ENCODE measurements around the gene LARGE1.

LARGE1 gene

DNA sequence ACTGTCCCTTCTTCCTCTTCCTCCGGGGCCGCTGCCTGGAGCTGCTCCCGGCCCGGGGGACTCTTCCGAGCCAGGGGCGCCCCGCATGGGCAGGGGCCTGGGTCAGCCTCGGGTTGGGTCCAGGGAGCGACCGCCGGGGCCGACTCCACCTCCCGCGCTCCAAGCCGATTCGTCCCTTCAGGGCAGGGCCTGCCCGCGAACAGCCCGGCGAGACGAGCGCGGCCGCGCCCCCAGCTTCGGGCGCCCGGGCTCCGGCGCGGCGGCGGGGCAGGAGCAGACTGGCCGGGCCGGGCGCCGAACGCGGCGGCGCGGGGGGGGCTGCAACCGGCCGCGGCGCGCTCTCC, at the start of gene LARGE1:
Gene LARGE1, minus strand, starts transcription at position 280 of the 344 bp plus-strand sequence.
- DNase-seq (ENCODE audit: low read depth in 2 of 2), result no peak

DNA sequence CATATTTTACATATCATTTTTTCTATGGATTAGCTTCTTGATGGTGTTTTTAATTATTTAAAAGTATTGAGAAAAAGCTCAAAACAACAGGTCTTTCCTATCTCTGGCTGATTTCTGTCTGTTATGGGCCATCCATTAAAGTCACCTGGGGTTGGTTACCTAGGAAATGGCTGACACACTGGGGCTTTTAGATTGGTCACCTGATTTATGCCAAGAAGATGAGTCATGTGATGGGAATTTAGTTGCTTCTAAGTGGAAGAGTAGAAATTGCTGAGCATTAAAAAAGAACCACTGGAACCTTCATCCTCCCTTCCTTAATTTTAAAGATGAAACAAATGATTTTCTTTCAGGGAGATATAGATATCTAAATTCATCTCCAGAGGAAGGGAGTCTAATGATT, 48.8 kb upstream of the LARGE1 start:
- no peak for DNase-seq (ENCODE audit: low read depth in 2 of 2)

DNA sequence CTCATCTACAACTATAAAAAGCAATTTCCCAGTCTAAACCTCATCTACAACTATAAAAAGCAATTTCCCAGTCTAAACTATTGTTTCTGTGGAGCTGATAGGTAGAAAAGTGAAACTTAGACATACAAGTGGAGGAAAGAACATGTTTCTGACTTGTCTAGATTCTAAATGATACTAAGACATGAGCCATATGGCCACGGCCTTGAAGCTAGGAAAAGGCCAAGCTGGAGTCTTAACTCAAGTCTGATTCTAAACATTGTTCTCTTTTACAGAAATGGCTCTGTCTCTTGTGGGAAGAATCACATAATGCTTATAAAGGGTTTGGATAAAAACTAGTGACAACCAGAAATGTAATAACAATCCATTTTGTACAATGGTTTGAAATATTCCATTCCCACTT, 43.8 kb upstream of the LARGE1 start:
- DNase-seq (ENCODE audit: low read depth in 2 of 2), result no peak

DNA sequence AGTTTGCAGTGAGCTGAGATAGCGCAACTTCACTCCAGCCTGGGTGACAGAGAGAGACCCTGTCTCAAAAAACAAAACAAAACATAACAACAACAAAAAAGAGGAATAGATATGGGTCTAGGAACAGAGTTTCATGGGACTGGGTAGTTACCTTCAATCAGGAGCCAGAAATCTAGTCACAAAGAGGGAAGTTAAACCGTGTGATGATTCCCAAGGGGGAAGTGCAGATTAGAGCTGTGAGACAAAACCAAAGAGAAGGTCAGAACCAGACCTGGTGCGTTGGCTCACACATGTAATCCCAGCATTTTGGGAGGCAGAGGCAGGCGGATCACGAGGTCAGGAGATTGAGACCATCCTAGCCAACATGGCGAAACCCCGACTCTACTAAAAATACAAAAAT, 42.1 kb upstream of the LARGE1 start:
- DNase-seq (ENCODE audit: low read depth in 2 of 2), result no peak

DNA sequence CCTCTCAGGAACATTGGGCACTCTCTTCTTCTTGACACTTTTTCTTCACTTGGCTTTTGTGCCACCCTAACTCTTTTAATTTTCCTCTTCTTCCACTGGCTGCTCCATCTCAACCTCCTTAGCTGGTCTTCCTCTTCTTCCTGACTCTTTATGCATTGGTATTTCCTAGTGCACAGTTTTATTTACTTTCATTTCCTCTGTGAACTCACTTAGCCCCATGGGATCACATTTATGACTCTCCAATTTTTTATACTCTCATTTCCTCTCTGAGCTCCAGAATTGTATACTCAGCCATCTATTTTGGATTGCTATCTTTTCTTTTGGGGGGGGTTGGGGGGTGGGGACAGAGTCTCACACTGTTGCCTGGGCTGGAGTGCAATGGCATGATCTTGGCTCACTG, 38.5 kb upstream of the LARGE1 start:
- DNase-seq (ENCODE audit: low read depth in 2 of 2), result no peak

GRCh38 chr22:33957086-33957485, 36.8 kb upstream of the LARGE1 start:
- DNase-seq (ENCODE audit: low read depth in 2 of 2), result no peak

DNA sequence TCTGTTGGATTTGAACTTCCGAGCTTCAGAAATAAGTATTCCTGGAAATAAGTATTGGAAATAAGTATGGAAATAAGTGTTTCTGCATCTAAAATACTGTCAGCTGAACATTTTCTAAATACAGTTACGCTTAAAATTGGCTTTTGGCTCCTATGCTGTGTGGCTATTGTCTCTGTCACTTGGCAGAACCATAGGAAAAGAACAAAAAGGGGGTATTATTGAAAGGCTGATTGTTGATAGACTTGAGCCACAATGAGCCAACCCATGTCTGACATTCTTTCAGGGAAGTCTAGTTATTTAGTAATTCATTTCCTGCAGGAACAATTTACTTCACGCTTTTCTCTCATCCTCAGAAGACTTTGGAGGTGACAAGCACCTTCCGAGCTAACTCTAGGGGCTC, 32.5 kb upstream of the LARGE1 start:
- no peak for DNase-seq (ENCODE audit: low read depth in 2 of 2)

- no peak for DNase-seq (ENCODE audit: low read depth in 2 of 2)
Observed at GRCh38 chr22:33940741-33941140, 20.5 kb upstream of the LARGE1 start.

GRCh38 chr22:33932997-33933396, 12.7 kb upstream of the LARGE1 start:
- DNase-seq (ENCODE audit: low read depth in 2 of 2), result no peak

- DNase-seq (ENCODE audit: low read depth in 2 of 2), result no peak
Observed at GRCh38 chr22:33931406-33931805, 11.1 kb upstream of the LARGE1 start.

DNA sequence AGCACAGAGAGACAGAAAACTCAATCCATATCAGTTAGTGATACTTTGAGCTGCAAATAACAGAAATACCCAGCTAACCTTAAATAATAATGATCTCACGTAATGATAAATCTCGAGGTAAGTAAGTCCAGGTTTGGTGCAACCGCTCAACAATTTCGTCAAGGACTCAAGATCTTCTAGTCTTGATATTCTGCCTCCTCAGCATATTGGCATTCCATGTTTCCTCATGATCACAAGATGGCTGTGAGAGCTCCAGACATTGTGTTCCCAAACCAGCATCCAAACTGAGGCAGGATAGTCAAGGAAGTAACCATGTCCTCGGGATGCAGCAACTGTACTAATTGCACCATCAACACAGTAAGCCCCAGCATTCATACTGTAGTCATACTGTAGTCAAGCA, 7.5 kb upstream of the LARGE1 start:
- no peak for DNase-seq (ENCODE audit: low read depth in 2 of 2)

GRCh38 chr22:33925194-33925593, 4.9 kb upstream of the LARGE1 start:
- DNase-seq (ENCODE audit: low read depth in 2 of 2), result no peak

GRCh38 chr22:33923660-33924246, 3.5 kb upstream of the LARGE1 start:
- peak; percentile 30 to 34 for DNase-seq (ENCODE audit: low read depth in 2 of 2)

DNA sequence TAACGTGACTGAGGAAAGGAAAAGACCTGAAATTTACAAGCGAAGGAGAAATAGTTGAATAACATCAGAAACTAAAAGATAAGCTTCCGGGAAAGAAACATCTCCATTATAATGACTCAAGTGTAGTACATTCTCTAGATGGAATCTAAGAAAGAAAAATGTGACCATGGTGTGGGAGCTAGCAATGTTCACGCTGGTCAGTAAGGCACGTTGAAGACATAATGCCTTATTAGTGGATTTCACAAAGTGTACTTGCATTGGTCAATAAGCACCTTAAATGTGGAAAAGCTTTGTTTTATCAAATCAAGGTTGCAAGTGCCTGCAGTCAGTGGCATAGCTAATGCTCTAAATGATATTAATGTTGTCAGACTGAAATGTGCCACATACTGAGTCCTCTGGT, 2.8 kb upstream of the LARGE1 start:
- no peak for DNase-seq (ENCODE audit: low read depth in 2 of 2)

DNA sequence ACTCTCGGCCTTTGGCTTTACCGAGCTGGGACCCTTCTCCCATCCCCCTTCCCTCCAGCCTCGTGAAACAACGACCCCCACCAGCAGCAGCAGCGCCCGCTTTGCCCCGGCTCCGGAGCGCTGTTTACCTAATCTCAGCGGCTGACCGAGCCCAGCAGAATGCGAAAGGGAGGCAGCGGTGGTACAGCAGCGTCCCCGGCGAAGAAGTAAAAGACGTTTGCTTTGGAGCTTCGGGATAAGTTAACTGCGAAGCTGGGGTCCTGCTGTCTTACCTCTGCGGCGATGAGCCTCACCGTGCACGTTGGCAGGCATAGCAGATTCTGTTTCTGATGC, 2.0 kb upstream of the LARGE1 start:
- no peak for DNase-seq (ENCODE audit: low read depth in 2 of 2)

- DNase-seq (ENCODE audit: low read depth in 2 of 2), result peak; percentile 29 to 46
Observed at GRCh38 chr22:33921525-33922348, 1.5 kb upstream of the LARGE1 start.

DNA sequence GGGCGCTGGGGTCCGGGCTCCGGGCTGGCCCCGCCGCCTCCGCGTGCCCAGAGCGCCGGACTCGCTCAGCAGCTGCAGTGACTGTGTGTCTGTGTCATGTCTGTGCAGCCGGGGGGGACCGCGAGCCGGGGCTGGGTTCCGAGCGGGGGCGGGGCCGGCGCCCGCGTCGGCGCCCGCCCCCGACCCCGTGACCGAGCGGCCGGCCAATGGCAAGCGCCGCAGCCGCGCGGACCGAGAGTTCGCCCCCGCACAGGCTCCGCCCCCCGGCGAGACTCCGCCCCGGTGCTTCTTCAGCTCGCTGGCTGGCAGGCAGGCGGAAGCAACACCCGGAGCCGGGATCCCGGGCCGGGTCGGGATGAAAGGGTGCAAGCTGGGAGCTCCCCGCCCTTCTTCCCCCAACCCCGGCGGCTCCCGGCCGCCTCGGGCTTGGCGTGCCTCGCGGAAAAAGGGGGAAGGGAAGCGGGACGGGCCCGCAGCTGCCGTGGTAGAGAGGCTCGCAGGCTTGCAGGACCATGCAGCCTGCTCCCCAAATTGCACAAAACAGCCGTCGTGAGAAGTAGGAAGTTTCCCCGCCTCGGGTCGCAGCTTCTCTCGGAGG, 750 bp upstream of the LARGE1 start:
- peak; percentile 93 for DNase-seq (ENCODE audit: low read depth in 2 of 2)

DNA sequence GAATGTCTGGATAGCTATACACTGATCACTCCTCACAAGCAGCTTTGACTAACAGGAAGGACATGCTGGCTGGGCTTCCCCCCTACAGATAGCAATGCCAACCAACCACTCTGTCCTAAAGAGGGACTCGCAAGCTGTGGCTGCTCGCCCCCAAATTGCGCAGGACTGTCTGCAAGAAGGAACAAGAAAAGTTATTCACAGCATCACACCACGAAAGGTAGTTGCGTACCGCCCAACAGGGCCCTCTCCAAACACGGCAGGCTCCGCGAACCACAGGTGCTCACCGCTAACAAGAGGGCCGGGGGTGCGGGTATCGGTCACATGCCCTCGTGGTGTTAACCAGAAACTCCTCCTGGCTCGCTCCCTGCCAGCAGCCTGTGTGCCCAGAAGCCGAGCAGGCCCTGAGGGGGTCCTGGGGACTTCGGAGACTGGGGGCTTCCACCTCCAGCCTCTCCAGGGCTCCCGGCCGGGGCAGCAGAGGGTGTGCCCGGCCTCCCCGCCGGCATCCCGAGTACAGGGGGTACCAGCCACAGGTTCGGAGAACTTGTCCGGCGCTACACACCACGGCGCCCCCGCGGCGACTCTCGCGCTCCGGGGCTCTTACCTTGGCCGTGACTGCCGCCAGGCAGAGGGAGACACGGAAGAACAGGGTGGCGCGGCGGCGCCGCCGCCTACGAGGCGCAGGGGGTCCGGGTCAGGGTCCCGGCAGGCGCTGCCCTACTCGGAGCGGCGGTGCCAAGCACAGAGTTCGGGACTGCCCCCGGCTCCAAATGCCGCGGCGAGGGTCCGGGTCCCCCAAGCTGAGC, 682 bp downstream of the LARGE1 start:
- no peak for DNase-seq (ENCODE audit: low read depth in 2 of 2)

DNA sequence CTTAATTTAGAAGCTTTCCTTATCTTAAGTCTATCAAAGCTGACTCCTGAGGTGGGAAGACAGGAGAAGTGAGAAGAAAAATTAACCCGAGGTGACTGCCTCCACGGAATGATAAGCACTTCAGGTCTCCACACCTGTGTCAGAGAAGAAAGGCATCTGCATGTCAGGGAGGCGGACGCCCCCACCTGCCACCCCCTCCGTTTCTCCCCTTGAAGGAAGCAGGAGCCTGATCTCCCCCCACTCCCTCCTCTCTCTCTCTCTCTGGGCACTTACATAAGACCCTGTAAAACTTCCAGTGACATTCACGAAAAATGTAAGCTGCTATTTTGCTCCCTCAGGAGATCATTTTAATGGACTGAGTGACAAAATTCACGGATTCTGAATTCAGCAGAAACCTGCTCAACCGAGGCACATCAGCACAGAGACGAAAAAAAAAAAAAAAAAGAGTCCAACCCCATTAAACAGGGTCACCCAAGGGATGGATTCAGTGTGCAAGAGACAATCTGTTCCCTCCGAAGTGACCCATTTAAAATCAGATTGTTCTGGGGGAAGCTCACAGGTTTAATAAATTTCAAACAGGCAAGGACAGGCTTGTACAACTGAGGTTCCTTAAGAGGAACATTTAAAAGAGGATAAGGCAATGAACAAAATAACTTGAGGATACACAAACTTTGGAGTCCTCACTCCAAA, 1.5 kb downstream of the LARGE1 start:
- no peak for DNase-seq (ENCODE audit: low read depth in 2 of 2)

DNA sequence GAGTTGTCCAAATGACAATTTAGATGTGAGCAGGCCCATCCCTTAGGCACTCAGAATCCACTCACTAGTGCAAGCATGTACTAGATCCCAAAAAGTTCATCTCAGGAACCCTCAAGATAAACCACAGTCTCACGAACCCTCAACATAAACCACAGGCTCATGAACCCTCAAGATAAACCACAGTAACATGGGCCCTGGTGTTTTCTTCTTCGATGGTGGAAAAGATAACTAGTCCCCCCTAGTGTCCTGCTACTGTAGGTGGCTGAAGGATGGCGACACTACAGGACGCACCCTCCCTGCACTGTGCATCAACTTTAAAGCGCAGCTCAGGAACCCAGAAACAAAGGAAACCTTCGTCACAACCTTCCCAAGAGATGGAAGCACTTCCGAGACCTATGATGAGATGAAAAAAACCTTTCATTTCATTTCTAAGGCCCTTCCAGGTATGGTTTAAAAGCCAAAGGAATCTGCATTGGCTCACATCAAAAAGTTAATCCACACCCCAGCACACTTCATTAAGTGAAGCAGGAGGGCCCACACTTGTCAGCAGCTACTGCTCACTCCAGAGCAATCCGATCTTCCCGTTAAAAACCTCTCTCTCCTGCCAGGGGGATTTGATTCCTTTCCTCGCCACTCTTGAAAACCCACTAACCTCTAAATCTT, 2.4 kb downstream of the LARGE1 start:
- peak in 1 of 2 experiments; percentile 8 for DNase-seq (ENCODE audit: low read depth in 2 of 2)

DNA sequence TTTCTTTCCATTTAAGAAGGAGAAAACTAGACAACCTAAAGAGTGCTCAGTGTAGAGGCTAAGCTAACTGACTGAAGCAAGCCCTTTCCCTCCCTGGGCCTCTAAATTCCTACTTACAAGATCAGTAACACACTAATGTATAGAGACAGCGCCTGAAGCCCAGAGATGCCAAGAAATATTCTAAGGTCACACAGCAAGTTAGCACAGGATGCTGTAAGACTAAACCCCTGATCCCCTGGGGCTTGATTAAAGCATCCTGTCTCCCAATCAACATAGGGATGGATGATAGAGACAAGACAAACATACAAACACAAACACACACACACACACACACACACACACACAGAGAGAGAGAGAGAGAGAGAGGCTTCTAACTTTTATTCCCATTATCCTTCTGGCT, 5.6 kb downstream of the LARGE1 start:
- no peak for DNase-seq (ENCODE audit: low read depth in 2 of 2)

All from fibroblast of skin of left quadriceps (primary cell).